H1 (cell line): ENCODE results near the gene POP7. TPM values are rescaled to one million over a fixed set of nuclear protein-coding genes. Genes with fewer than 3 reads are reported as not detected.

Source experiments
- CTCF ChIA-PET: fragments of 300-600 bp; sonication (Branson Sonifier 250); formaldehyde crosslinking; loops from one replicate; lab custom pipeline; 2021; ENCODE audit not compliant: partially characterized antibody; lab: Charles Lee
- POLR2A ChIA-PET: fragments of 300-600 bp; sonication (Branson Sonifier 250); formaldehyde crosslinking; loops from one replicate; lab custom pipeline; 2021; ENCODE audit warnings: inconsistent platforms; ENCODE audit not compliant: partially characterized antibody; lab: Charles Lee
- DNase-seq, 2 experiments: peaks; one replicate each; pipeline versions ENCODE4 v3.0.0 to v3.0.0-alpha.2; 2010 to 2022; ENCODE audit warnings: low spot score in 2 of 2, low read depth in 1 of 2, mixed read lengths in 1 of 2
- FAIRE-seq: peaks from 2 replicates; lab custom pipeline; 2011; peaks lifted over from hg19 to GRCh38; lab: Jason Lieb, UNC
- H2AFZ ChIP-seq: 2 replicates; pipeline ENCODE4 v1.8.1; 2012; ENCODE audit warnings: low read length, inconsistent platforms
- H2AK5ac ChIP-seq: 2 replicates; pipeline ENCODE4 v1.6.1; 2013; ENCODE audit warnings: low read depth, low read length
- H2BK120ac ChIP-seq: replicated peaks from 2 replicates; pipeline ENCODE3; 2013; ENCODE audit warnings: low read depth, low read length, inconsistent platforms
- H2BK12ac ChIP-seq: 2 replicates; pipeline ENCODE4 v1.6.1; 2013; ENCODE audit warnings: low read depth, low read length
- H2BK15ac ChIP-seq: 2 replicates; pipeline ENCODE4 v1.6.1; 2013; ENCODE audit warnings: low read length
- H2BK20ac ChIP-seq: 2 replicates; pipeline ENCODE4 v1.6.1; 2013; ENCODE audit warnings: low read length
- H2BK5ac ChIP-seq: 2 replicates; pipeline ENCODE4 v1.6.1; 2013; ENCODE audit warnings: low read depth, low read length
- H3K14ac ChIP-seq: 2 replicates; pipeline ENCODE4 v1.6.1; 2013; ENCODE audit warnings: inconsistent platforms; ENCODE audit not compliant: insufficient read length
- H3K18ac ChIP-seq: 2 replicates; pipeline ENCODE4 v1.6.1; 2013; ENCODE audit warnings: low read length; ENCODE audit errors: extremely low read depth
- H3K23ac ChIP-seq: 2 replicates; pipeline ENCODE4 v1.6.1; 2013; ENCODE audit warnings: inconsistent platforms; ENCODE audit not compliant: insufficient read length
- H3K23me2 ChIP-seq: 2 replicates; pipeline ENCODE4 v1.6.1; 2013; ENCODE audit warnings: low read depth, low read length
- H3K27ac ChIP-seq: 2 replicates; pipeline ENCODE4 v1.6.1; 2011; ENCODE audit warnings: low read depth, low read length, inconsistent platforms
- H3K27me3 ChIP-seq, 4 experiments: replicated peaks in 1 of 4; 1 replicate in 1 of 4; 2 replicates in 3 of 4; pipeline versions ENCODE4 v1.6.1 to v1.8.1; 2011 to 2013; ENCODE audit warnings: low read length in 3 of 4, mild to moderate bottlenecking in 3 of 4, inconsistent platforms in 2 of 4, mixed read lengths in 2 of 4, moderate library complexity in 1 of 4; ENCODE audit not compliant: control insufficient read depth in 3 of 4, insufficient read depth in 3 of 4; ENCODE audit errors: extremely low read depth in 1 of 4
- H3K36me3 ChIP-seq, 4 experiments: 2 replicates each; pipeline versions ENCODE4 v1.6.1 to v1.8.1; 2011 to 2013; ENCODE audit warnings: mild to moderate bottlenecking in 4 of 4, low read length in 3 of 4, moderate library complexity in 2 of 4, control low read depth in 1 of 4, inconsistent platforms in 1 of 4; ENCODE audit not compliant: insufficient read depth in 4 of 4, control insufficient read depth in 2 of 4
- H3K4ac ChIP-seq: replicated peaks from 2 replicates; pipeline ENCODE3; 2013; ENCODE audit warnings: low read length, low read depth, mixed read lengths, inconsistent platforms; ENCODE audit not compliant: insufficient read length
- H3K4me1 ChIP-seq, 4 experiments: replicated peaks in 1 of 4; 1 replicate in 1 of 4; 2 replicates in 3 of 4; pipeline versions ENCODE4 v1.6.1 to v1.8.1; 2011 to 2013; ENCODE audit warnings: low read length in 3 of 4, inconsistent platforms in 2 of 4, mixed read lengths in 1 of 4; ENCODE audit not compliant: insufficient read depth in 4 of 4, control insufficient read depth in 3 of 4
- H3K4me2 ChIP-seq, 2 experiments: 2 replicates each; pipeline versions ENCODE4 v1.6.1 to v1.8.1; 2011 to 2013; ENCODE audit warnings: low read depth in 2 of 2, low read length in 2 of 2, control low read depth in 1 of 2, inconsistent platforms in 1 of 2, mild to moderate bottlenecking in 1 of 2; ENCODE audit not compliant: insufficient read depth in 1 of 2
- H3K4me3 ChIP-seq, 4 experiments: fragments of 200-600, 300-600 bp in 1 of 4; sonication (generic), shearing (Covaris generic), sonication (Bioruptor Twin) in 1 of 4; 2 replicates each; pipeline versions ENCODE4 v1.5.1 to v1.8.1; 2011 to 2016; ENCODE audit warnings: low read length in 4 of 4, low read depth in 3 of 4, control low read depth in 2 of 4, inconsistent platforms in 2 of 4, mild to moderate bottlenecking in 2 of 4, mixed read lengths in 1 of 4, moderate library complexity in 1 of 4; ENCODE audit not compliant: insufficient read depth in 2 of 4; ENCODE audit errors: extremely low read depth in 1 of 4
- H3K56ac ChIP-seq: replicated peaks from 2 replicates; pipeline ENCODE3; 2013; ENCODE audit warnings: low read depth, mild to moderate bottlenecking, mixed read lengths, low read length, inconsistent platforms; ENCODE audit not compliant: insufficient read length
- H3K79me1 ChIP-seq: 2 replicates; pipeline ENCODE4 v1.6.1; 2013; ENCODE audit warnings: low read depth, low read length, control low read depth
- H3K79me2 ChIP-seq, 2 experiments: 2 replicates each; pipeline versions ENCODE4 v1.6.1 to v1.8.1; 2012 to 2013; ENCODE audit warnings: low read length in 2 of 2, mild to moderate bottlenecking in 2 of 2, inconsistent platforms in 1 of 2; ENCODE audit not compliant: insufficient read depth in 2 of 2, control insufficient read depth in 1 of 2
- H3K9ac ChIP-seq, 4 experiments: replicated peaks in 1 of 4; 1 replicate in 1 of 4; 2 replicates in 3 of 4; pipeline versions ENCODE4 v1.6.1 to v1.8.1; 2011 to 2013; ENCODE audit warnings: low read depth in 3 of 4, low read length in 3 of 4, control low read depth in 2 of 4, mild to moderate bottlenecking in 2 of 4, moderate library complexity in 2 of 4, inconsistent platforms in 1 of 4; ENCODE audit errors: extremely low read depth in 1 of 4
- H3K9me3 ChIP-seq, 2 experiments: 2 replicates each; pipeline versions ENCODE4 v1.6.1 to v1.8.1; 2012 to 2013; ENCODE audit warnings: mild to moderate bottlenecking in 2 of 2, moderate library complexity in 2 of 2, control low read depth in 1 of 2, inconsistent platforms in 1 of 2, low read depth in 1 of 2, low read length in 1 of 2, mixed read lengths in 1 of 2; ENCODE audit not compliant: insufficient read depth in 2 of 2
- H4K20me1 ChIP-seq, 2 experiments: replicated peaks in 1 of 2; 2 replicates each; pipeline versions ENCODE3 to v1.8.1; 2011 to 2013; ENCODE audit warnings: inconsistent platforms in 2 of 2, low read length in 2 of 2, mild to moderate bottlenecking in 1 of 2; ENCODE audit not compliant: insufficient read depth in 2 of 2, control insufficient read depth in 1 of 2
- H4K5ac ChIP-seq: 2 replicates; pipeline ENCODE4 v1.6.1; 2013; ENCODE audit warnings: low read length, low read depth, mixed read lengths, inconsistent platforms; ENCODE audit not compliant: insufficient read length
- H4K8ac ChIP-seq: 2 replicates; pipeline ENCODE4 v1.8.0; 2013; ENCODE audit warnings: mild to moderate bottlenecking, moderate library complexity, low read length, inconsistent platforms; ENCODE audit not compliant: insufficient read depth; ENCODE audit errors: extremely low read depth
- H4K91ac ChIP-seq: replicated peaks from 2 replicates; pipeline ENCODE3; 2013; ENCODE audit warnings: low read length, mixed read lengths, inconsistent platforms; ENCODE audit not compliant: insufficient read length
- KDM5A ChIP-seq: fragments of 200-600 bp; IDR thresholded peaks from 2 replicates; pipeline ENCODE4 v1.7.1; 2012; ENCODE audit warnings: mild to moderate bottlenecking, low read length, inconsistent platforms, mixed read lengths
- POU5F1 ChIP-seq: IDR thresholded peaks from 2 replicates; pipeline ENCODE4 v1.6.1; 2011; ENCODE audit warnings: low read depth, mild to moderate bottlenecking, low read length, moderate library complexity
- TAF1 ChIP-seq: IDR thresholded peaks from 2 replicates; pipeline ENCODE4 v1.6.1; 2011; ENCODE audit warnings: mild to moderate bottlenecking, low read depth, low read length
- WGBS, 2 experiments: shearing (Covaris generic) in 1 of 2; methylation state at CpG; one replicate each; pipeline versions ENCODE4 v1.1.6 to v1.1.7; 2013 to 2015; ENCODE audit warnings: low lambda C conversion rate in 2 of 2, mixed read lengths in 2 of 2, inconsistent platforms in 1 of 2, low coverage in 1 of 2, missing lambda C conversion rate in 1 of 2; ENCODE audit not compliant: insufficient replicate concordance in 2 of 2, insufficient coverage in 1 of 2, insufficient read length in 1 of 2; ENCODE audit errors: extremely low coverage in 1 of 2, missing lambda C conversion rate in 1 of 2; 5-methylcytosine and 5-hydroxymethylcytosine counted together
- polyA plus RNA-seq, 7 experiments: library from polyadenylated mRNA; depleted of rRNA in 3 of 7; stranded (reverse) in 5 of 7; unstranded in 2 of 7; fragments of >200 nt in 5 of 7; fragments of 200-250 nt in 2 of 7; gene quantifications; 1 replicate in 5 of 7; 2 replicates in 1 of 7; 4 replicates in 1 of 7; pipeline versions ENCODE4 v1.2.1 to v1.2.3, GENCODE V29; 2011 to 2013; ENCODE audit warnings: missing spikeins in 2 of 7, mixed read lengths in 2 of 7
- total RNA-seq: library from RNA; stranded (reverse); fragmentation: NEBNext Ultra II Directional; extraction: Animal tissue kit (Norgen Biotek cat#: 25700); gene quantifications from 2 replicates; pipeline ENCODE4 v1.2.1, GENCODE V29; 2021

The POP7 gene
- total and polyA plus RNA-seq, 2 of the 8 experiments (the other 6 are each of a cell fraction or from before 2014, with no cell fraction given): 92.5 to 135 TPM

DNA sequence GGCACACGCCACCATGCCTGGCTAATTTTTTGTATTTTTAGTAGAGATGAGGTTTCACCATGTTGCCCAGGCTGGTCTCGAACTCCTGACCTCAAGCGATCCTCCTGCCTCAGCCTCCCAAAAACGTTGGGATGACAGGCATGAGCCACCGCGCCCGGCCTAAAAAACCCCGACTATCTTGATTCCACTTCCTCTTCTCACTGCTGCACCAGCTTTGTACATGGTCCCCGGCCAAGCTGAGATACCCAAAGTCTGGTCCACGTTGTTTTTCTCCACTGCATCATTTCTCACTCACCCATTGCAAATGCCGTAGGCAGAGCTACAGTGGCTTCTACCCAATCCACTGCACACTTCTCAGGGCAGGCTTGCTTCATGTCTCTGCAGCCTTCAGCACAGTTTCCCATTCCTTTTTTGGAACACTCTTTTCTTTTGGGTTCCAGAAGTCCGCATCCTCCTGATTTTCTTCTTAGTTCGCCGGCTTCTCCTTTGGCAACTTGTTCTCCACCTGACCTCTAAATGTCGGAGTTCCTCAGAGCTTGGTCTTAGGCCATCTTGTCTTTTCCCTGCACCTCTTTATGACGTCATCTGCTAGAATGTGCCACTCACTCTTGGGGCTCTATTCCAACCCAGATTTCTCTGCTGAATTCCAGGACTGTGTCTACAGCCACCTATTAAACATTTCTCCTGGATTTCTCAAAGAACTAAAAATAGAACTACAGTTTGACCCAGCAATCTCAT, 38.4 kb upstream of the POP7 start:
- DNase-seq: no peak
- Histone ChIP-seq H3K56ac (no peak overlapping the region), H3K4me3 (no peak overlapping the region), H2BK12ac (no peak overlapping the region), H3K23ac (no peak overlapping the region), H2BK120ac (no peak overlapping the region), H3K4me2 (no peak overlapping the region), H3K18ac (no peak overlapping the region), H3K9ac (no peak overlapping the region), H3K27me3 (peaks cover 0 to 5% (median 4%) of the 10 kb centered on the region in 4 experiments; a peak in 4 of 7 replicates), H3K9me3 (no peaks in the 10 kb centered on the region), H3K79me2 (no peaks in the 10 kb centered on the region), H2AK5ac (no peak overlapping the region), H3K14ac (no peak overlapping the region), H2BK20ac (no peak overlapping the region), H3K4ac (no peak overlapping the region), H2BK5ac (no peak overlapping the region), H3K27ac (no peak overlapping the region), H3K4me1 (no peaks in the 10 kb centered on the region), H3K79me1 (no peaks in the 10 kb centered on the region), H3K23me2 (no peaks in the 10 kb centered on the region), H2AFZ (no peak overlapping the region), H4K91ac (no peak overlapping the region), H2BK15ac (no peak overlapping the region), H3K36me3 (no peaks in the 10 kb centered on the region), H4K20me1 (no peaks in the 10 kb centered on the region), H4K5ac (no peak overlapping the region), H4K8ac (no peak overlapping the region)
- TF ChIP-seq POU5F1 (no peak), TAF1 (no peak), KDM5A (no peak)
- 86% methylated on average over 16 of the region's 16 CpGs; no CpG with 5 or more reads in 1 of the 2 experiments for WGBS, 2 experiments
- CTCF ChIA-PET: interaction anchor here (1.0 to 6.2 kb wide), 8 partner anchors 27 to 132 kb away, joined by 3 to 28 read pairs (median 4); partner anchors contain the start of genes POP7 and TFR2
- POLR2A ChIA-PET: interaction anchor here (0.6 to 1.4 kb wide), 4 partner anchors 12 to 81 kb away, joined by 3 to 4 read pairs (median 3); partner anchors contain the start of genes FBXO24 and LRCH4
- no peak for FAIRE-seq
